ENCODE measurements around the gene FAM210A.

DNA sequence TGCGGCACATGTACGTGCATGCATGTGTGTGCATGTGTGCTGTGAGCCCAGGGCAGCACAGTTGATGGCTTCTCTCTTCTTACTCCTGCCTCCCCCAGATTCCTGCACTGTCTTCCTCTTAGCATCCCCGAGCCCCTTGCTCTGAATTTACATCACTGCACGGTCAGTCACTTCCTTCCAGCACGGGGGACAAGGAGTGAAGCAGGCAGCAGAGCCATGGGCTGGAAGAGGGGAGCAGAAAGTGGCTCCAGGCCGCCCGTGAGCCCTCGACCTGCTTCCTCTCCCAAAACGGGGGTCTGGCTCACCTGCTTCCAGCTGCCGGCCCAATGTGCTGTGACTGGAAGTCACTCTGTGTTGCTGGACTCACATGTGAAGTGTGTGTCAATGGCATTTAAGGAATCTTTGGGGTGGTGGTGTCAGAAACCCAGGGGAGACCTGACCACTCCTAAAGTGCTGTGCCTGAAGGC, 106.1 kb downstream of the FAM210A start:
- no peak for TF ChIP-seq POLR2AphosphoS5 (IDR thresholded peaks at IDR 0.05; ENCODE audit: low read depth, low read length)
- TF ChIP-seq TAF1 (IDR thresholded peaks at IDR 0.05; ENCODE audit: borderline replicate concordance, low read depth, low read length) = no peak
- TF ChIP-seq, protein P1, sequence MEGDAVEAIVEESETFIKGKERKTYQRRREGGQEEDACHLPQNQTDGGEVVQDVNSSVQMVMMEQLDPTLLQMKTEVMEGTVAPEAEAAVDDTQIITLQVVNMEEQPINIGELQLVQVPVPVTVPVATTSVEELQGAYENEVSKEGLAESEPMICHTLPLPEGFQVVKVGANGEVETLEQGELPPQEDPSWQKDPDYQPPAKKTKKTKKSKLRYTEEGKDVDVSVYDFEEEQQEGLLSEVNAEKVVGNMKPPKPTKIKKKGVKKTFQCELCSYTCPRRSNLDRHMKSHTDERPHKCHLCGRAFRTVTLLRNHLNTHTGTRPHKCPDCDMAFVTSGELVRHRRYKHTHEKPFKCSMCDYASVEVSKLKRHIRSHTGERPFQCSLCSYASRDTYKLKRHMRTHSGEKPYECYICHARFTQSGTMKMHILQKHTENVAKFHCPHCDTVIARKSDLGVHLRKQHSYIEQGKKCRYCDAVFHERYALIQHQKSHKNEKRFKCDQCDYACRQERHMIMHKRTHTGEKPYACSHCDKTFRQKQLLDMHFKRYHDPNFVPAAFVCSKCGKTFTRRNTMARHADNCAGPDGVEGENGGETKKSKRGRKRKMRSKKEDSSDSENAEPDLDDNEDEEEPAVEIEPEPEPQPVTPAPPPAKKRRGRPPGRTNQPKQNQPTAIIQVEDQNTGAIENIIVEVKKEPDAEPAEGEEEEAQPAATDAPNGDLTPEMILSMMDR (IDR thresholded peaks at IDR 0.05) = no peak
- TF ChIP-seq FOSL2 (IDR thresholded peaks at IDR 0.05; ENCODE audit: borderline replicate concordance, low read depth) = no peak
- no peak for TF ChIP-seq TCF12 (IDR thresholded peaks at IDR 0.05)
- TF ChIP-seq CHD2 (IDR thresholded peaks at IDR 0.05; ENCODE audit: low read length, partially characterized antibody) = no peak
- TF ChIP-seq EZH2phosphoT487 (IDR thresholded peaks at IDR 0.05; ENCODE audit: borderline replicate concordance, low read depth) = no peak

Measured in SK-N-SH (cell line).